Measurements from ENCODE around the gene DAND5. TPM values are rescaled to one million over a fixed set of nuclear protein-coding genes. Genes with fewer than 3 reads are reported as not detected.

DAND5 gene
- total and polyA plus RNA-seq, 9 donors, result 0.11 to 0.15 TPM; not detected in 7

DNA sequence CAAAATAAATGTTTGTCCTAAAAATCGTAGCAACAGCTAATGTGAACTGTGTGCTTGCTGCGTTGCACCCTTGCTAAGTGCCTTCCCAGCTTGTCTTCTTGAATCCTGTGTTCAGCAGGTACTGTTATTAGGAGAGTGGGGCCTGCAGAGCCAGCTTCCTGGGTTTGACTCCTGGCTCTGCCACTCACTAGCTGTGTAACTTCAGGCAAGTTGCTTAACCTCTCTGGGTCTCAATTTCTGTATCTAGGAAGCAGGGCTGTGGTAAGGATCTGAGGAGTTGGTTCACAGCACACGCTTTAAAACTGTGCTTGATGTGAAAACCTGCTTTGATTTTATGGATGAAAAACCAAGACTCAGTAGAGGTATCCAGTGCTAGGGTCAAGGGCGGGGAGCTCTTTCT, 35.9 kb downstream of the DAND5 start:
- intact Hi-C loops (cut with DNase I), result loop anchor here in 1 of 4 donors (10.0 kb wide), 1 partner anchor 50 kb away; no protein-coding TSS in a partner anchor
- Histone ChIP-seq H3K36me3 (no peaks in the 10 kb centered on the region), H3K27me3 (no peaks in the 10 kb centered on the region), H3K27ac (peak overlapping the region in 1 of 2 donors; percentile 14), H3K4me3 (no peak overlapping the region), H3K9me3 (no peaks in the 10 kb centered on the region), H3K4me1 (ENCODE audit: insufficient read depth) (peaks cover 55% of the 10 kb centered on the region)
- no peak for DNase-seq
- TF ChIP-seq, protein P1, sequence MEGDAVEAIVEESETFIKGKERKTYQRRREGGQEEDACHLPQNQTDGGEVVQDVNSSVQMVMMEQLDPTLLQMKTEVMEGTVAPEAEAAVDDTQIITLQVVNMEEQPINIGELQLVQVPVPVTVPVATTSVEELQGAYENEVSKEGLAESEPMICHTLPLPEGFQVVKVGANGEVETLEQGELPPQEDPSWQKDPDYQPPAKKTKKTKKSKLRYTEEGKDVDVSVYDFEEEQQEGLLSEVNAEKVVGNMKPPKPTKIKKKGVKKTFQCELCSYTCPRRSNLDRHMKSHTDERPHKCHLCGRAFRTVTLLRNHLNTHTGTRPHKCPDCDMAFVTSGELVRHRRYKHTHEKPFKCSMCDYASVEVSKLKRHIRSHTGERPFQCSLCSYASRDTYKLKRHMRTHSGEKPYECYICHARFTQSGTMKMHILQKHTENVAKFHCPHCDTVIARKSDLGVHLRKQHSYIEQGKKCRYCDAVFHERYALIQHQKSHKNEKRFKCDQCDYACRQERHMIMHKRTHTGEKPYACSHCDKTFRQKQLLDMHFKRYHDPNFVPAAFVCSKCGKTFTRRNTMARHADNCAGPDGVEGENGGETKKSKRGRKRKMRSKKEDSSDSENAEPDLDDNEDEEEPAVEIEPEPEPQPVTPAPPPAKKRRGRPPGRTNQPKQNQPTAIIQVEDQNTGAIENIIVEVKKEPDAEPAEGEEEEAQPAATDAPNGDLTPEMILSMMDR (IDR thresholded peaks at IDR 0.05), result no peak
- TF ChIP-seq EP300 (IDR thresholded peaks at IDR 0.05), result no peak
- TF ChIP-seq POLR2A (IDR thresholded peaks at IDR 0.05), result no peak
- 75 to 82% (median 77%) methylated on average over 4 of the region's 4 CpGs for WGBS, 3 donors

DNA sequence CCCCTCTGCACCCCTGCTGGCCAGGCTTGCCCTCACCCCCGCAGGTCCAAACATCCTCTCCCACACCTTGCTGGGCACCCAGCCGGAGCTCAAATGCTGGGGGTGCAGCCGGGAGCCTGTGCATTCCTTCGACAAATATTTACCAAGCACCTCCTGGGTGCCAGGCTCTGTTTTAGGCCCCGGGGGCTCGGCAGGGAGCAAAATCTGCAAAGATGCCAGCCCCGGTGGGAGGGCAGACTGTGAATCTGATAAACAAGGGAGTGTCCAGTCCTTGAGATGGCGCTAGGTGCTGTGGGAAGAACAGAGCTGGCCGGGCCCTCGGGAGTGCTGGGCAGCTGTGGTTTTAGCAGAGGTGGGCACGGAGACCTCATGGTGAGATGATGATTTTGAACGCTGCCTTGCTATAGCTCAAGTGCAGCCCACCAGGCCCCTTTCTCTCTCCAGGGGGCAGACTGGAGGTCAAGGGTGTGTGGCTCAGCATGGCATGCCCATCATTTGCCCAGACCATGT, 36.5 kb downstream of the DAND5 start:
- Histone ChIP-seq H3K4me1 (ENCODE audit: insufficient read depth) (peaks cover 58% of the 10 kb centered on the region), H3K4me3 (no peak overlapping the region)
- intact Hi-C loops (cut with DNase I), result loop anchor here in 1 of 4 donors (10.0 kb wide), 1 partner anchor 49 kb away; no protein-coding TSS in a partner anchor

DNA sequence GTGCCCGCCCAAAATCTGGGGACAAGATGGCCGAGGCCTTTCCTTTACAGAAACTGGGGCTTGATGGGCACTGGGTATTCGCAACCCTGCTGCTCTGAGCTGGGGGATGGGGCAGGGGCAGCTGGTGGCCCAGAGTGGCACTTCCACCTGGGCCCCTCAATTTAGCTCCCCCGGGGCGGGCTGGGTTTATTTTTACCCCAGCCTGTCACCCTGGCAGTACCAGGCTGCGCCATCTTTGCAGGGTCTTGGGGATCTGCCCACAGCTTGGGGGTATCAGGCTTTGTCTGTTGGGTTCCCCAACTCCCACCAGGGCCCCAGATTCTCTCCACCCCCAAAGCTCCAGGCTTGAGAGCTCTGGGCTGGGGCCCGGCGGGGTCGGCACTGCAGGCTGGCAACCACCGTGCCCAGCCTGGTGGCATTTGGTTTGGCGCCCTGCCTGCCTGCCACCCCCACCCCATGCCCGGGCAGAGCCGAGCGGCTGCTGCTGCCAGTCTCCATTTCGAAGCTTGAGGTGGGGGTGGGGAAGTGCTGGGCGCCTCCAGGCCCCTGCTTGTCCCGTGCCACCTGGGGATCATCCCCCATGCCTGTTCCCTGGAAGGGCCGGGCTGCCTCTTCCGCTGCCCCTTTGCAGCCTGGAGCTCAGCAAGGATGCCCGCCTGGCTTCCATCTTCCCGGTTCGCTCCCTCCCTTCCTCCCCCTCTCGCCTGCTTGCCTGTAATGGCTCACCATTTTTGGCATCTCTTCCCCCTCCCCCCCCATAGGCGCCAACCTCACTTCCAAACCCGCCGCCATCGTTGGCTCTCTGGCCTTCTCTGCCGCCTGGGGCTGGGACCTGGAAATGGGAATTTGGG, 37.3 kb downstream of the DAND5 start:
- no peak for TF ChIP-seq EP300 (IDR thresholded peaks at IDR 0.05)
- TF ChIP-seq, protein P1 (IDR thresholded peaks at IDR 0.05), result no peak
- TF ChIP-seq POLR2A (IDR thresholded peaks at IDR 0.05), result no peak
- Histone ChIP-seq H3K4me1 (ENCODE audit: insufficient read depth) (peaks cover 57% of the 10 kb centered on the region), H3K36me3 (no peaks in the 10 kb centered on the region), H3K27me3 (no peaks in the 10 kb centered on the region), H3K4me3 (peak overlapping the region; percentile 10), H3K27ac (peak overlapping the region; percentile 47 to 75), H3K9me3 (no peaks in the 10 kb centered on the region)
- intact Hi-C loops (cut with DNase I), result loop anchor here in 1 of 4 donors (10.0 kb wide), 1 partner anchor 48 kb away; no protein-coding TSS in a partner anchor
- peak; percentile 72 to 74 (median 74) for DNase-seq
- WGBS, 3 donors, result 48 to 56% (median 50%) methylated on average over 28 of the region's 28 CpGs

More for the DNA sequence above, 36.5 kb downstream of the DAND5 start:
- no peaks in the 10 kb centered on the region for H3K27me3 ChIP-seq
- no peaks in the 10 kb centered on the region for H3K36me3 ChIP-seq
- no peak for DNase-seq
- TF ChIP-seq EP300 (IDR thresholded peaks at IDR 0.05), result no peak
- no peak for TF ChIP-seq POLR2A (IDR thresholded peaks at IDR 0.05)
- TF ChIP-seq, protein P1 (IDR thresholded peaks at IDR 0.05), result no peak
- no peaks in the 10 kb centered on the region for H3K9me3 ChIP-seq
- 43 to 56% (median 56%) methylated on average over 12 of the region's 12 CpGs for whole genome bisulfite sequencing, 3 donors
- peak overlapping the region in 1 of 2 donors; percentile 47 for H3K27ac ChIP-seq

DNA sequence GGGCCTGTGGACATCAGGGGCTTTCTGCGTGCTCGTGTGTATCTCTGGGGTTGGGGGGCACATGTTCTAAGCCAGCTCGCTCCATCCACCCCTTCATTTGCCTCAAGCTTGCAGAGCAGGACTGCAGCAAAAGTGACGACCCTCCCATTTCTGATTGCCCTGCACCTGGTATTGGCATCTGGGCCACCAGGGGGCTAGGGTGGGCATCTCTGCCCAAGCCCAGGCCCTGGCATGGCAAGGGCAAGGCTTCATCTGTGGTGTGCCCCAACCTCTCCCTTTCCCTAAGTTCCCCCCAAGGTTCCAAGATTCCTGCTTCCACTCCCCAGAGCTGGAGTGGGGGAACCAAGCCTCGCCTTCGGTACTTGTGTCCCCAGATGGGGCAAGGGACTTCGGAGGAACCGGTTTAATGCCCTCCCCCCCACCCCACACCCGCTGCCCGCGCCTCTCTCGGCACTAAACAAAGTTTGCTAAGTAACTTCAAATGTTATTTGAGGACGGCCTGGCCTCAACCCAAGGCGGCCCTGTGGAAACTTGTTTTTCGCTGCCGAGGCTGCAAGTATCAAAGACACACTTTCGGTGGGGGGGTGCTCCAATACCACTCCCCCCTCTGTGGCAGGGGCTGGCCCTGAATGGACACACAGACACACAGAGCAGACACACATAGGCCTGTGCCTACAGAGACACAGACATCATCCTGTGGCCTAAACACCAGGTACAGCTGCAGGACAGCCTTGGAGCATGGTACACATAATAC, 38.1 kb downstream of the DAND5 start:
- H3K4me1 ChIP-seq (ENCODE audit: insufficient read depth), result peaks cover 63% of the 10 kb centered on the region
- peak overlapping the region; percentile 47 to 75 for H3K27ac ChIP-seq
- peak; percentile 68 to 84 (median 77) for DNase-seq
- no peaks in the 10 kb centered on the region for H3K9me3 ChIP-seq
- peak overlapping the region; percentile 10 for H3K4me3 ChIP-seq
- H3K36me3 ChIP-seq, result no peaks in the 10 kb centered on the region
- WGBS, 3 donors, result 12 to 22% (median 19%) methylated on average over 17 of the region's 17 CpGs
- no peak for TF ChIP-seq POLR2A (IDR thresholded peaks at IDR 0.05)
- no peaks in the 10 kb centered on the region for H3K27me3 ChIP-seq
- intact Hi-C loops (cut with DNase I), result loop anchor here in 1 of 4 donors (10.0 kb wide), 1 partner anchor 47 kb away; no protein-coding TSS in a partner anchor

All from ovary (tissue), 9 donors.